Nephron (organoid): ENCODE data around the gene COA5.
A peak's percentile ranks its signal among the peaks of the same experiment; 100 is the strongest.

Experiments used
- H3K27ac Mint-ChIP-seq, 3 experiments: 2 replicates each; pipeline ENCODE4 v1.8.0; 2020; ENCODE audit warnings: mixed read lengths in 3 of 3, mild to moderate bottlenecking in 2 of 3, moderate library complexity in 1 of 3
- H3K27me3 Mint-ChIP-seq: 2 replicates; pipeline ENCODE4 v1.8.0; 2021; ENCODE audit warnings: low read depth, mild to moderate bottlenecking, moderate library complexity, mixed read lengths
- H3K36me3 Mint-ChIP-seq: 2 replicates; pipeline ENCODE4 v1.8.0; 2020; ENCODE audit warnings: low read depth, mixed read lengths
- H3K4me1 Mint-ChIP-seq: 2 replicates; pipeline ENCODE4 v1.8.0; 2020; ENCODE audit warnings: mixed read lengths
- H3K4me3 Mint-ChIP-seq, 3 experiments: 2 replicates each; pipeline ENCODE4 v1.8.0; 2020; ENCODE audit warnings: mild to moderate bottlenecking in 3 of 3, mixed read lengths in 3 of 3, moderate library complexity in 2 of 3
- H3K9me3 Mint-ChIP-seq: 2 replicates; pipeline ENCODE4 v1.8.0; 2020; ENCODE audit warnings: mixed read lengths
- TF ChIP-seq, protein P1 (sequence below), 3 experiments: fragments of 200-600 bp; sonication (generic); IDR thresholded peaks; one replicate each; pipeline ENCODE4 v1.5.0; 2021; ENCODE audit warnings: antibody characterized with exemption in 3 of 3; ENCODE audit not compliant: unreplicated experiment in 3 of 3

Gene COA5

DNA sequence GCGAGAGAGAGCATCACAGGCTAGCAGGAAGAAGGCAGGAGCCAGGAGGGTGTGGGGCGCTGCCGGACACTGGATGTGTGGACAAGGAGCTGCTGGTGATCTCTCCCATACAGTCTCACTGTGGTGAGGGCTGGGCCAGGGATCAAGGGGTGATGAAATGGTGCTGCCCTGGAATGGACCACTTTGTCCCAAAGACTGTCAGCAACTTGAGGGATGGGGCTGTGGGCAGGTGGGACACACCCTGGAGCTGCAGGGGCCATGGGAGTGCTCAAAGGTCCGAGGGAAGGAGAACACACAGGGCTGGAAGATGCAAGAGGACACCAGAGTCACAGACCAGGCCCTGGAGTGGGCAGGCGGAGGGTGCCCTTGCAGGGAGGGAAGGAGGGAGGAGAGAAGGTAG lies 38.0 kb downstream of the COA5 start:
- H3K9me3 Mint-ChIP-seq: no peaks in the 10 kb centered on the region
- TF ChIP-seq, protein P1, sequence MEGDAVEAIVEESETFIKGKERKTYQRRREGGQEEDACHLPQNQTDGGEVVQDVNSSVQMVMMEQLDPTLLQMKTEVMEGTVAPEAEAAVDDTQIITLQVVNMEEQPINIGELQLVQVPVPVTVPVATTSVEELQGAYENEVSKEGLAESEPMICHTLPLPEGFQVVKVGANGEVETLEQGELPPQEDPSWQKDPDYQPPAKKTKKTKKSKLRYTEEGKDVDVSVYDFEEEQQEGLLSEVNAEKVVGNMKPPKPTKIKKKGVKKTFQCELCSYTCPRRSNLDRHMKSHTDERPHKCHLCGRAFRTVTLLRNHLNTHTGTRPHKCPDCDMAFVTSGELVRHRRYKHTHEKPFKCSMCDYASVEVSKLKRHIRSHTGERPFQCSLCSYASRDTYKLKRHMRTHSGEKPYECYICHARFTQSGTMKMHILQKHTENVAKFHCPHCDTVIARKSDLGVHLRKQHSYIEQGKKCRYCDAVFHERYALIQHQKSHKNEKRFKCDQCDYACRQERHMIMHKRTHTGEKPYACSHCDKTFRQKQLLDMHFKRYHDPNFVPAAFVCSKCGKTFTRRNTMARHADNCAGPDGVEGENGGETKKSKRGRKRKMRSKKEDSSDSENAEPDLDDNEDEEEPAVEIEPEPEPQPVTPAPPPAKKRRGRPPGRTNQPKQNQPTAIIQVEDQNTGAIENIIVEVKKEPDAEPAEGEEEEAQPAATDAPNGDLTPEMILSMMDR (IDR thresholded peaks at IDR 0.05; ENCODE audit: unreplicated experiment in 3 of 3): no peak
- no peak overlapping the region for H3K4me3 Mint-ChIP-seq
- no peaks in the 10 kb centered on the region for H3K4me1 Mint-ChIP-seq
- H3K27ac Mint-ChIP-seq: no peak overlapping the region
- H3K36me3 Mint-ChIP-seq: peaks cover 47% of the 10 kb centered on the region
- no peaks in the 10 kb centered on the region for H3K27me3 Mint-ChIP-seq

DNA sequence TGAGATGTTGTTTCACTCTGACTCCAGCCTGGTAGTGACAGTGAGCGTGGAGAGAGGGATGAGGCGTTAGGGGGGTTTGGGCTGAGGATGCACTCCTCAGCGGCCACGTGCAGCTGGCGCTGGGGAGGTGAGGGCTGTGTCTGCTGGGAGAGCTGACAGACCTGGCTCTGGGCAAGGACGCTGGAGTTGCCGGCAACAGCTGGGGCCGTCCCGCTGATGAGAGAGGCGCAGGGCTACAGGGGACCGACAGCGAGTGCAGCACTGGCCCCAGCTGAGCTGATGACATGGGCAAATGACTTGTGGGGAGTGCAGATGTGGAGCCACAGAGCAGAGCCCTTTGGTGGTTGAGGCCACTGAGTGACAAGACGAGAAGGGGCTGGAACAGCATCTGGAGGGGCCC lies 38.4 kb downstream of the COA5 start:
- peaks cover 50% of the 10 kb centered on the region for H3K36me3 Mint-ChIP-seq
- H3K4me1 Mint-ChIP-seq: no peaks in the 10 kb centered on the region
- no peak overlapping the region for H3K4me3 Mint-ChIP-seq
- H3K27me3 Mint-ChIP-seq: no peaks in the 10 kb centered on the region
- H3K27ac Mint-ChIP-seq: no peak overlapping the region
- TF ChIP-seq, protein P1 (IDR thresholded peaks at IDR 0.05; ENCODE audit: unreplicated experiment in 3 of 3): no peak
- H3K9me3 Mint-ChIP-seq: no peaks in the 10 kb centered on the region

DNA sequence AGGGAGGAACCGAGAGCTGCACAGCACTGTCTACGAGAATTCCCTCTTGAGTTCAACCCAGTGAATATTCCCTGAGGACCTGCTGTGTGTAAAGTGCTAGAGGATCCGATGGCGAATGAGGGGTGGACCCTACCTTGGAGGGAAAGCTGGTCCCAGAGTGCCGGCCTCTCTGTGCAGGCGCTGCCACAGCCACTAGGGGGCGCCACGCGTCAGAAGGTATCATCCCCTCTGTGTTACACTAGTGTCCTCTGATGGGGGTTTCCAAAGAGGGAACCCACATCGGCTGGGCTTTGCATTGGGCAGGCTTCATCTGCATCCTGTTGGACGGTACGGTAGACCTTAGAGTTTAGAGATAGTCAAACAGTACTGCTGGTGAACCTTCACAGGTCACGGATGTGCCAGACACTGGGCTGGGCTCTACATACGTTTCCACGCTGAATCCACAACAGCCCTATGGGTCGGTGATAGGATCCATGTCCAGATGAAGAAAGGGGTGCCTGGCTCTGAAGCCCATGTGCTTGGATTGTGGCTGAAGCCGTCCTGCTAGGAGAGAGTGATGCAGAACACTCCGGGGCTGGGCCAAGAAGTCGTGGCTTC lies 39.0 kb downstream of the COA5 start:
- no peak overlapping the region for H3K27ac Mint-ChIP-seq
- H3K27me3 Mint-ChIP-seq: no peaks in the 10 kb centered on the region
- no peaks in the 10 kb centered on the region for H3K9me3 Mint-ChIP-seq
- no peaks in the 10 kb centered on the region for H3K4me1 Mint-ChIP-seq
- TF ChIP-seq, protein P1 (IDR thresholded peaks at IDR 0.05; ENCODE audit: unreplicated experiment in 3 of 3): peak; percentile 49 to 64 (median 60)
- H3K36me3 Mint-ChIP-seq: peaks cover 50% of the 10 kb centered on the region
- no peak overlapping the region for H3K4me3 Mint-ChIP-seq

DNA sequence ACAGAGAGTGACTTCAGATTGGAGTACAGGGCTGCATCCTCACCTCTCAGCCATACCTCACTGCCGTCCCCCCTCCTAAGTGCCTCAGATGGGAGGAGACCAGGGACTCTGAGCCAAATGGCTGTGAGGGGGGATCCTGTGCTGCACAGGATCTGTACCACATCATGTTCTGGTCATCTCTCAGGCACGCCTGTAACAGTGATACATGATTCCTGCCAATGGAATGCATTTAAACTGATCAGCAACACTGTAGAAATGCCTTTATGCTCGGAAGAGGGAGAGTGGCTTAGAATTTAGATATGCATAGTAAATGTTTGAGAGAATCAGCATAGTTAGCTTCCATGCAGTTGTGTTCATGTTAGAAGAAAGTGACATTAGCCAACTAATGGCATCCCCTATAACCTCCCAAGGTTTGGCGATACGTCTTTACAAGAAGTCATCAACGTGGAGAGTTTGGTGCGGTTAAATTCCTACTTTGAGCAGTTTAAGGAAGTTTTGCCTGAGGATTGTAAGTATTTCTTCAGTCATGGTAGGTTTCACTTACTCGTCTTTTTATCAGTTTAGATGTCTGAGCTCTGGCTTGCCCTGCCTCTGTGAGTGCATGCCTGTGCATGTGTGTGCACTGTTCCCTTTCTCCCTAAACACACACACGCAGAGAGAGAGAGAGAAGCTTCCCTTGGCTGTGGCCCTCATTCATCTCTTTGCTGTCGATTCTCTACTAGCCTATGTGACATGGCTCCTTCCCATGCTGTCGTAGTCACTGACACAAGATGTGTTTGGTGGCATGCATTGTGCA lies 40.0 kb downstream of the COA5 start:
- H3K27me3 Mint-ChIP-seq: no peaks in the 10 kb centered on the region
- H3K4me3 Mint-ChIP-seq: no peak overlapping the region
- no peaks in the 10 kb centered on the region for H3K9me3 Mint-ChIP-seq
- TF ChIP-seq, protein P1 (IDR thresholded peaks at IDR 0.05; ENCODE audit: unreplicated experiment in 3 of 3): no peak
- peaks cover 45% of the 10 kb centered on the region for H3K36me3 Mint-ChIP-seq
- no peaks in the 10 kb centered on the region for H3K4me1 Mint-ChIP-seq
- H3K27ac Mint-ChIP-seq: no peak overlapping the region

DNA sequence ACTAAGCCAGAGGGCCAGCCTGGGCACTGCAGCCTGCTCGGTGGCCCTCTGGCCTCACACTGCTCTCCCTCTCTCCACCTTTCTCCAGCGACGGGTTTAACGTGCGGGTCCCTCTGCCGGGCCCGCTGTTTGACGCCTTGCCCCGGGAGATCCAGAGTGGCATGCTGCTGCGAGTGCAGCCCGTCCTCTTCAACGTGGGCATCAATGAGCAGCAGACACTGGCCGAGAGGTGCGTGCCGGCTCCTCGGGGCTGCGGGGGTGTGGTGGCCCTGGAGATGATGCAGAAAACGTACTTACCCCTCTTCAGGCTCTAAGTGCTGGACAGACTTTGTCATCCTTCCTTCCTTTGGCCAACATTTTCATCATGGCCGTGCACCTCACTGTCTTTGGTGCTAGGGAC lies 42.4 kb downstream of the COA5 start:
- H3K4me1 Mint-ChIP-seq: no peaks in the 10 kb centered on the region
- H3K27ac Mint-ChIP-seq: no peak overlapping the region
- H3K4me3 Mint-ChIP-seq: no peak overlapping the region
- no peaks in the 10 kb centered on the region for H3K27me3 Mint-ChIP-seq
- H3K36me3 Mint-ChIP-seq: peaks cover 43% of the 10 kb centered on the region
- TF ChIP-seq, protein P1 (IDR thresholded peaks at IDR 0.05; ENCODE audit: unreplicated experiment in 3 of 3): no peak
- H3K9me3 Mint-ChIP-seq: no peaks in the 10 kb centered on the region
